ENCODE results near the gene ZBTB17.

GRCh38 chr1:15994081-15994480, 18.2 kb upstream of the ZBTB17 start:
- TF ChIP-seq CTCF (IDR thresholded peaks at IDR 0.05): no peak
- no peak for TF ChIP-seq EZH2 (IDR thresholded peaks at IDR 0.05)
- no peak for TF ChIP-seq EZH2phosphoT487 (IDR thresholded peaks at IDR 0.05)

Data from neural progenitor cell (in vitro differentiated cells).